NCI-H2171 treated with DMSO at 0.1 percent for 48 hours (cell line): ENCODE data around the gene GTPBP3.
"Not testable (repeated sequence)": the region's sequence is repeated elsewhere in the genome, so short reads cannot be mapped to it uniquely, and the experiment has no call there.

Experiments used
- DNase-seq: peaks from one replicate; lab custom pipeline; 2025; lab: John Stamatoyannopoulos, UW

The GTPBP3 gene

GRCh38 chr19:17341386-17341785 is 4.0 kb downstream of the GTPBP3 start:
- no peak for DNase-seq

DNA sequence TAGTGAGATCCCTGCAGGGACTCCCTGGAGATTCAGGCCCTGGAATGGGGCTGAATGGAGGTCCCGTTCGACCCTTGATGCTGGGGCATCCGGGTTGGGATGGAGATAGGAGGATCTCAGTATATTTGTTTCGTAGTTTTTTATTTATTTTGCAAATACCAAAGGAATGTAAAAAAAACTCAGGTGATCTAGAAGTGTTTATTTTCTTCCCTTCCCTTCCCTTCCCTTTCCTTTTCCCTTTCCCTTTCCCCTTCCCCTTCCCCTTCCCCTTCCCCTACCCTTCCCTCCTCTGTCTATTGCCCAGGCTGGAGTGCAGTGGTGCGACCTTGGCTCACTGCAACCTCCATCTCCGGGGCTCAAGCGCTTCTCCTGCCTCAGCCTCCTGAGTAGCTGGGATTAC is 4.5 kb downstream of the GTPBP3 start:
- no peak for DNase-seq

DNA sequence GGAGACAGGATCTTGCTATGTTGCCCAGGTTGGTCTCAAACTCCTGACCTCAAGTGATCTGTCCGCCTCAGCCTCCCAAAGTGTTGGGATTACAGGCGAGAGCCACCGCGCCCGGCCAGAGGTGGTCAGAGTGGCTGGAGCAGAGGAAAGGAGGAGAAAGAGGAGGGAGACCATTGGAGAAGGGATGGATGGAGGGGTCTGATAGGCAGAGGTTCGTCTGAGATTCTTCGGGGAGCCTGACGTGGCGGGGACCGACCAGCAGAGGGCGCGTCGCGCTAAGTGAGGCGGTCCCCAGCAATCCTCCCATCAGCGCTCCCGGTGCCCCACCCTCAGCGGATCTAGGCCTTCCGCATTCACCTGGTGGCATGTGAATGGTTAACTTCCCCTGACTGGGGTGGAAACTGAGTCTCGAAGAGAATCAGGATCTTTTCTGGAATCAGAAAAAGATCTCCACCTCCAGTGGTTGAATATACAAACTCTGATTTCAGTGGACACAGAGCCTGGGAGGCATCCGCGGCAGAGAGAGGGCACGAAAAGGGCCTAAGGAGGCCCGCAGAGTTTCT is 8.8 kb downstream of the GTPBP3 start:
- peak; percentile 62 for DNase-seq

- no peak for DNase-seq
Observed at GRCh38 chr19:17347361-17347760, 10.0 kb downstream of the GTPBP3 start.

GRCh38 chr19:17347877-17348276 is 10.5 kb downstream of the GTPBP3 start:
- DNase-seq, result no peak

GRCh38 chr19:17348700-17349099 is 11.3 kb downstream of the GTPBP3 start:
- DNase-seq, result peak; percentile 4

- no peak for DNase-seq
Observed at GRCh38 chr19:17351815-17352435, 14.6 kb downstream of the GTPBP3 start.

- no peak for DNase-seq
Observed at GRCh38 chr19:17352608-17353280, 15.4 kb downstream of the GTPBP3 start.

DNA sequence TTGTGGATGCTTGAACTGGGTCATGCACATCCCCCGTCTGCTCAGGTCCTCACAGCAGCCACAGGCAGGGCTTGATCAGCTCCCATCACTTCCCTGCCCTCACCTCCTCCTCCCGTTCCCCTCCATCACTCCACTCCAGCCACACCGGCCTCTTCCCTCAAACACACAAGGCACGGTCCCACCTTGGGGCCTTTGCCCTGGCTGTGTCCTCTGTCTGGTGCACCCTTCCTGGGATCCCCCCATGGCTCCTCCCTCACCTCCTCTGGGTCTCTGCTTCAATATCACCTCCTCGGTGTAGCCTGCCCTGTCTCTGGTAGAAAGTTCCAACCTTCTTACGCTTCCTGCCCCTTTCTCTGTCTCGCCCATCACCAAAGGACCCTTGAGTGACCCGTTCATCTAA is 16.0 kb downstream of the GTPBP3 start:
- DNase-seq, result no peak

DNA sequence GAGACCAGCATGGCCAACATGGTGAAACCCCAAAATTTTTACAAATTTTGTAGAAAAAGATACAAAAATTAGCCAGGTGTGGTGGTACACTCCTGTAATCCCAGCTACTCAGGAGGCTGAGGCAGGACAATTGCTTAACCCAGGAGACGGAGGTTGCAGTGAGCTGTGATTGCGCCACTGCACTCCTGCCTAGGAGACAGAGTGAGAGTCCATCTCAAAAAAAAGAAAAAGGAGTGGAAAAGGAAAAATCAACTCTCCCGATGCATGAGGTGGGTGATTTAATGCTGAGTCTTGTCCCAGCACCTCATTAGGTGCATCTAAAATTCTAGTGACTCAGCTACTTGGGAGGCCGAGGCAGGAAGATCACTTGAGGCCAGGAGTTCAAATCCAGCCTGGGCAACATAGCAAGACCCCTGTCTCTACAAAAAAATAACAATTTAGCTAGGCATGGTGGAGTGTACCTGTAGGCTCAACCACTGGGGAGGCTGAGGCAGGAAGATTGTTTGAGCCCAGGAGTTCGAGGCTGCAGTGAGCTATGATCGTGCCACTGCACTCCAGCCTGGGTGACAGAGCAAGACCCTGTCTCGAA is 19.8 kb downstream of the GTPBP3 start:
- no peak for DNase-seq

DNA sequence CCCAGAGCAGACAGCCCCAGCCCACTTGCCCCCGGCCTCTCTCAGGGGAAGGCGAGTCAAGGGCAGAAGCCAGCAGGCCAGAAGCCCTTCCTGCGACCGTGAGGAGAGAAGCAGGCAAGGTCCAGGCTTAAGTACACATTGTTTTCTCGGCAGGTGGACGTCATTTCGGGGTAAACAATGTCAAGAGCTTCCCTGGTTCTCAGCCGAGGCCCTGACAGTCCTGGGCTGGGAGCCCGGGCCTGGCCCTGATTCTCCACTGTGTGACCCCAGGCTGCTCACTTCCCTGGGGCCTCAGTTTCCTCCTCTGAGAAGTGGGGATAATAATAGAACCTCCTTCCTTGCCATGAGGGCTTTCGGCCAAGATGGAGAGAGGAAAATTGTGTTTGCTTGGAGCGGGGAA is 20.4 kb downstream of the GTPBP3 start:
- DNase-seq, result no peak

DNA sequence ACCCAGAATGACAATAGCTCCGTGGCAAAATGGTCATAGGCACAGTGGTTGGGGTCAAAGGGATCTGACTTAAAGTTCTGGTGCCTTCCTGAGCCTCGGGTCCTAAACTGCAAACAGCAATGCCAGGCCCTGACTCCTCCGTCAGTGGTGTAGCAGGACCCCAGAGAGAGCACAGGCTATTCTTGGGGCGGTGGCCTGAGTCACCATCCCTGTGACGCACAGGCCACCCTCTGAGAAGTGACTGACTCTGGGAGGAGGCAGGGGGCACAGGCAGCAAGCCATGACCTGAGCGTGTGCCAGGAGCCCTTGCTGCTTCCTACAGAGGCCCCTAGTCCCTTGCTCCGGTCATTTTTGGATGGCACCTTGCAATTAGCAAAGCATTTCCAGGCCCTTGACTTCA is 21.0 kb downstream of the GTPBP3 start:
- DNase-seq, result no peak

- DNase-seq, result no peak
Observed at GRCh38 chr19:17359905-17360800, 22.8 kb downstream of the GTPBP3 start.

- DNase-seq, result not testable (repeated sequence)
Observed at GRCh38 chr19:17363852-17364605, 26.7 kb downstream of the GTPBP3 start.

DNA sequence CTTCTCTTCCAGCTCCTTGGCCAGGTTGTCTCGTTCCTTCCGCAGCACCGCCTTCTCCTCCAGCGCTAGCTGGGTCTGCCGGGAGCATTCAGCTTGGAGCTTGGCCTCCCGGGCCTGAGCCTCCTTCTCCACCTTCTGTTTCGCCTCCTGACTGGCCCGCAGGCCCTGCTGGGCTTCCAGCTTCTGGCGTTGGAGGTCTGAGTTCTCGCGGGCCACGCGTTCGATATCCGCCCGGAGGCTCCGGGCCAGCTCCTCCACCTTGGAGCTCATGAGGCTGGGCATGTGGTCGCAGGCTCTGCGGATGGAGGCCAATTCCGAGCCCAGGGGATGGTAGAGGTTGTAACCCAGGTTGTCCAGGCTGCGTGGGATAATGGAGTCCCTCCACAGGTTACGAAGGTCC is 28.0 kb downstream of the GTPBP3 start:
- no peak for DNase-seq

GRCh38 chr19:17370026-17370587 is 32.8 kb downstream of the GTPBP3 start:
- no peak for DNase-seq

DNA sequence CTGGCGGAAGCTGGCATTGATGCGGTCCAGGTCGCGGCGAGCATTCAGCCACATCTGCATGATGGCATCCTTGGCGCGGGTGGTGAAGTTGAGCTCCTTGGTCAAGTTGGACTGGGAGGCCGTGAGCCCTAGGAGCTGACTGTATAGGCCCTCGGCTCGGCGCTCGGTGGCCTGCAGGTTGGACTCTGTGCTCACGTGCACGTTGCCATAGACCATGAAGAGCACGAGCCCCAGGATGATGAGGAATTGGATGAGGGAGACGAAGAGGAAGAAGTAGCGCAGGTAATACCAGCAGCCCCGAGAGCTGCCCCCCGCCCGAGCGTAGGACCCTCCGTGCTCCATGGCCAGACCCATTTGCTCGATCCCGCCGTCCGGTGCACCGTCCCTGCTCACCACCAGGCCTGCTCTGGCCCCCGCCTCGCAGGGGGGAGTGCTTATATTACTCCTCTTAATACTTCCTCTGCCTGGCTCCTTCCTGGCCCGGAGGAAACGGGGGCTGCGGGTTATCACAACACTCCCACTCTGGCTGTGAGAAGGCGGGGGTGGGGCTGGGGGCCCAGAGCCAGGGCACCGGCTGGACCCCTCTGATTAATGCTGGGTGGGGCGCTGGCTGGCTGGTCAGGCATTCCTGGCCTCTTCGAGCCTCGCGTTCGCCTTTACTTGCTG is 39.7 kb downstream of the GTPBP3 start, which contains the start of gene PLVAP:
PLVAP (minus strand) TSS at position 408 of the 666 bp plus-strand sequence; CDS start at position 354, 54 bp downstream.
- no peak for DNase-seq

DNA sequence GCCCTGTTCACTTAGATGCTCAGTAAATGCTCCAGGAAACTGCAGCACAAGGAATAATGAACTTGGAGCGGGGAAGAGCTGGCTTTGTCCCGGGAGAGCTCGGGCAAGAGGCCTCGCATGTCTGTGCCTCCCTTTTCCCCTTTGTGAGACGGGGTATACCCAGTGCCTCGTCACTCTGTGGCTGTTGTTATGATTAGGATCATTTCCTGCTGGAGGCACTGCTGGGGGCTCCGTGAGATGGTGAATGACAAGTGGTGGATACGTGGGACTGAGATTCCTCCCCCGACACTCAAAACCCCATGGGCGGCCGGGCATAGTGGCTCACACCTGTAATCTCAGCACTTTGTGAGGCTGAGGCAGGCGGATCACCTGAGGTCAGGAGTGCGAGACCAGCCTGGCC is 40.9 kb downstream of the GTPBP3 start:
- DNase-seq, result no peak

DNA sequence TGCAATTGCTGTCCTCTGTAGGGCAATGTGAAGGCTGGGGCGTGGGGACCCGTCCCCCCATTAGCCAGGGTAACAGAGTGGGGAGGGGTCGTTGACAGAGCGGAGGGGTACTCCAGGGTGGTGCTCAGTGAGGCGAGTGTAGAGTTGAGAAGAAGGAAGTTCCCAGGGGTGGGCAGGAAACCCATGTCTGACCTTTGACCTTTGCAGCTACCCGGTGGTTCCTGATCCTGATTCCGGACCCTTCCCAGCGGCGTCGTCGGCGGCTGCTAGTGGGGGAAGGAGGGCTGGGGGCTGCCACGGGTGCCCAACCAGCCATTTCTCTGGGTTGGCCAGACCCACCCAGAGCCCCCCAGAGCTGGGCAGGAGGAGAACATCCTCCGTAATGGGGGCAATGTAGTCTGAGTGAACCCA is 41.9 kb downstream of the GTPBP3 start:
- DNase-seq, result no peak

DNA sequence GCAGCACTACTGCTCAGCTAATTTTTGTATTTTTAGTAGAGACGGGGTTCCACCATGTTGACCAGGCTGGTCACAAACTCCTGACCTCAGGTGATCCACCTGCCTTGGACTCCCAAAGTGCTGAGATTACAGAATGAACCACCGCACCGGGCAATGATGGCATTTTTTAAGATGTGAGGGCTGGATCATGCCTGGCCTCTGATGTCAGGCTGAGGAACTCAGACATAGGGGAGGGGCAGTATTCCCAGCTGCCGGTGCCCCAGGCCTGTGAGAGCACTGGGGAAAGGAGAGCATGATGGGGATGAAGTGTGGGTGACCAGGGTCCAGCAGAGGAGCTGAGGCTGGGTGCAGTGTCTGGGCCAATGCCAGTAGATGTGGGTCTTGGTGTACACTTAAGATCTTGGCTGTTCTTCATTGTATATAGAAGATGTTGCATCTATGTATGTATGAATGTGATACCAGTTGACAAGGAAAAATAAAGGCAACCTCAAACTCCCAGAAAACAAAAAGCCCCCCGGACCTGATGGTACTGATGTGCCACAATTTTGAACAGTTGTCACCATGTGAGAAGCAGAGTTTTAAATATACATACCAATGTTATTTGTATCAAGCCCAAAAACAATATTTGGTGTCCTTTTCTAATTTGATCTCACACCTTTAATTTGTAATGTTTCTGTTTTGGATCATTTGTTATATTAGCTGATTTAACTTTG is 43.2 kb downstream of the GTPBP3 start:
- no peak for DNase-seq
